ENCODE measurements around the gene ILF3. TPM values are rescaled to one million over a fixed set of nuclear protein-coding genes. Genes with fewer than 3 reads are reported as not detected.

ILF3 gene
- total RNA-seq, 2 donors from 2014 or later = 129 to 181 TPM

DNA sequence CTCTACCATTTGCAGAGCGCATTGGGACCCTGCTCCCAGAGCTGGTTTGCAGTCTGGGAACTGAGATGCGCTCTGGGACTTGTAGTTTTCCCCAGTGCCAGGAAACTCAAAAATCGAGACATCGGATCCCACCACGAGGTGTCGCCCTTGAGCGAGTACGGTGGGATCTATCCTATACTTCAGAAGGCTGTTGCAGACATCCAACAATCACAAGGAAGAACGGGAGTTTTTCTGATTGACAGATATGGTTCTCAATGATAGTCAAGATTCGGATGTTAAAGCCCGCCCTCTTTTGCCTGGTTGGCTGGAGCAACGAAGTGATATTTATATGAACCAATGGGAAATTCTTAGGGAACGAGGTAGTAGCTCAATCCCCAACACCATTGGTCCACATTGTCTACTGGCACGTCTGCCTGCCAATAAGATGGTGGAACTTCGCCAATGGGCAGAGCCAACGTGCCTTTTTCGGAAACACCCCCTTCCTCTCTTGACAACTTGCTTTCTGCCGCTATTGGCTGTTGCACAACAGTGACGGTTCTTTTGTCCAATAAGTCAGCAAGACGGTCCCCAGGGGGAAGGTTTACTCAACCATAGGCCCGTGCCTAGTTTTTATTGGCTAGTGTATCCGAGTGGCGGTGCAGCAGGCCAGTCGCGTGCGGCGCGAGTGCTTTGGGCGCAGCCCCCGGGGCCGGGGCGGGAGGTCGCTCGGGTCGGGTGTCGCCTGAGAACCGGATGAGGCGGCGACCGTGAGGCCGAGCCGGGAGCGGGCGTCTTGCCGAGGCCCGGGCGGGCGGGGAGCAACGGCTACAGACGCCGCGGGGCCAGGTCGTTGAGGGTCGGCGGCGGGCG is 63.4 kb downstream of the ILF3 start, which contains the start of gene DNM2:
TSS of gene DNM2 (plus strand) at position 724 of the 849 bp plus-strand sequence. CDS start 164 bp downstream, outside the sequence.
- peak; percentile 67 for ATAC-seq
- intact Hi-C loops (cut with DNase I, micrococcal nuclease) = no loop called here
- peak; percentile 98 to 99 for DNase-seq

DNA sequence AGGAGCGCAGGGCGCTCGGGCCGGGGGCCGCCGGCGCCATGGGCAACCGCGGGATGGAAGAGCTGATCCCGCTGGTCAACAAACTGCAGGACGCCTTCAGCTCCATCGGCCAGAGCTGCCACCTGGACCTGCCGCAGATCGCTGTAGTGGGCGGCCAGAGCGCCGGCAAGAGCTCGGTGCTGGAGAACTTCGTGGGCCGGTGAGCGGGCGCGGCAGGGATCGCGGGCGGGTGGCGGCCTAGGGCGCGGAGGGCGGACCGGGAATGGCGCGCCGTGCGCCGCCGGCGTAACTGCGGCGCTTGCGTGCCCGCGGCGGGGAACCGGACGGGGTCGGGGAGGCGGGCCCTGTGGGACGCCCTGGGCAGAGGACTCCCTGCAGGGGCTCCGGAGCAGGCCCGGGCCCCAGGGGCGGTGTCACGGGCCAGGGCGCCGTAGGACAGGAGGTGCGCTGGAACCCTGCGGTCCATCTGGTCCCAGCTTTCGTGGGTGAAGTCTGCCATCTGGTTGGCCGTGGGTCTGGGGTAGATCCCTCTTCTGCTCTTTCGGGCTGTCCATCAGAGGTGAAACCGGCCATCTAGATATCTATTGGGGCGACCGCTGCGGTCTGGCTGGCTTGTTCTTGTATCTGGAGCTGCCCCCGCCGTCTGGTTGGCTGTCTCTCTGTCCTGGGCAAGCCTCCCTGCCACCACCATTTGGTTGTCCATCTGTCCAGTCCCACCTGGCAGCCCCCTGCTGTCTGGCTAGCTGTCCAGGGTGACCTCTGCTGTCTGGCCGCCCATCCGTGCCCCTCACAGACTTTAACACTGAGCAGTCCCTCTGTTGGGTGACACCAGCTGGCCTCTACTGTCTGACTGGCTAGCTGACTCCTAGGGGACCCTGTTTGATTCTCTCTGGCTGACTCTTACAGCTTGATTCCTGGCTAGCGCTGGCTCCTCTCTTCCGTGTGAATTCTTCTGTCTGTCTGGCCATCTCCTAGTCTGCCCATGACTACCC is 64.4 kb downstream of the ILF3 start:
- intact Hi-C loops (cut with DNase I, micrococcal nuclease) = no loop called here
- ATAC-seq = peak; percentile 31
- peak in 1 of 2 donors; percentile 68 for DNase-seq

DNA sequence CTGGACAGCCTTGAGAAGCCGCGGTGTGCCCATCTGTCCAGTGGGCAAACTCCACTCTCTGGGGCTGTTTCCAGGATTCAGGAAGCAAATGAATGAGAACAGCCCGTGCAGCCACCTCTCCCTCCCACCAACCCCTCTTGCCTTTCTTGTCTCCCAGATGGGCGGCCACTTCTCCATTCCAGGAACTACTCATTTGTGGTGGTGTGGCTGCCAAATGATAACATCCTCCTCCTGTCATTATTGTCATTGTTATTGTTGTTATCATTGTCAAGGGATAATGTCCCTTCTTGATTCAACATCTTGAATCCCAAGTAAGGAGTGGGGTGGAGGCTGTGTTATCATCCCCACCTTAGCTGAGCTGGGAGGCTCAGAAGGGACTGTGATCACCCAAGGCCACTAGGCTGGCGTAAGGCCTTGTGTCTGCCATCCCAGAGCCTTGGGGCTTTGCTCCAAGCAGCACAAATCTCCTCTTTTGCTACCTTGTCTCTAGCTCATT is 65.4 kb downstream of the ILF3 start:
- intact Hi-C loops (cut with DNase I, micrococcal nuclease) = no loop called here
- DNase-seq (peak in 1 of 2 donors; percentile 35), ATAC-seq (peak; percentile 16)

DNA sequence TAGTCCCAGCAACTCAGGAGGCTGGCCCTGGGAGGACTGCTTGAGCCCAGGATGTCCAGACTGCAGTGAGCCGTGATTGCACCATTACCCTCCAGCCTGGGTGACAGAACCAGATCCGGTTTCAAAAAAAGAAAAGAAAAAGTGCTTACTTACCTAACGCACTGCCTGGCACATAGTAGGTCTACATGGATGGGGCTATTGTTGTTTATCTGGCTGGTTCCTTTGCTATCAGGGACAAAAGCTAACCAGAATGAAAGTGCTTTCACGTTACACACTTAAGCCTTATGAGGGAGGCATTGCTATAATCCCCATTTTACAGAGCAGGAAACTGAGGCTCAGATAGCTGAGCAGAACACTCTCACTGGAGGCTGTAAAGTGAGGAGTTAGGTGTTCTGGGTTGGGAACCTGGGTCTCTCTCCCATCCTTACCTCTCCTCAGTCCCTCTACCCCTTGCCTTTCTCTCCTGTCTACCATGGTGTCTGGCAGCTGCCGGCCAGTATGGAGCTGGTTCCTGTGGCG is 66.5 kb downstream of the ILF3 start:
- intact Hi-C loops (cut with DNase I, micrococcal nuclease) = no loop called here
- DNase-seq (no peak), ATAC-seq (no peak)

DNA sequence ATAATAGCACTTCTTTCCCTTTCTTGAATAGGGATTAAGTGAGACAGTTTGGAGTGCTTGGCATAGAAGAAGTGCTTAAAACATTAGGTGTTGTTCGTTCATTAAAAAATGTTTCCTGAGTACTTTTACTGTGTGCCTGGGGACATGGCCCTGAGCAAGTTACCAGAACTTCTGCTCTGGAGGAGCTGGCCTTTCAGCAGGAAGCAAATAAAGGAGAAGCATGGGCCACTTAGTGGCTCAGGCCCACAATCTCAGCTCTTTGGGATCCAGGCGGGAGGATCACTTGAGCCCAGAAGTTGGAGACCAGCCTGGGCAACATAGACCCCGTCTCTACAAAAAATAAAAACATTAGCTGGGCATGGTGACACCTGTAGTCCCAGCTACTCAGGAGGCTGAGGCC is 69.4 kb downstream of the ILF3 start:
- intact Hi-C loops (cut with DNase I, micrococcal nuclease) = no loop called here
- no peak for DNase-seq
- ATAC-seq = no peak

DNA sequence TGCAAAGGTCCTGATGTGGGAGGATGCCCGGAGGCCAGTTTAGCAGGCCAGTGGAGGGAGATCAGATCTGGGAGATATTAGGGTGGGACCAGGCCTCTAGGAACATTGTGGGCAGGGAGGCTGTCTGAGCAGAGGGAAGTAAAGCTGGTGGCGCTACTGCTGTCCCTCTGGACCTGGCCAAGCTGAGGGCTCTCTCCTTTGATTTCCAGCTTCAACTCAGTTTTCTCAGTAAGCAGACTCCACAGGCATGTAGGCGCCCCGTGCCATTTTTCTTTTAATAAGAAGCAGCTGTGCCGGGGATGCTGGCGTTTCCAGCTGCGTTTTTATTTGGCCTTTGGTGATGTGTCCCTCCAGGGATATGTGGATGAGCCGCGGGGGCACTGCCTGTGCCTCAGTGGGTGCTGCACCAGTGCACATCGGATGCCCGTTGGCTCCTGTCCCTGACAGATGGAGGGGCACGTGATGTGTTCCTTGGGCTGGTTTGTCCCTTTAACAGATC is 70.5 kb downstream of the ILF3 start:
- intact Hi-C loops (cut with DNase I, micrococcal nuclease) = no loop called here
- DNase-seq = no peak
- no peak for ATAC-seq

DNA sequence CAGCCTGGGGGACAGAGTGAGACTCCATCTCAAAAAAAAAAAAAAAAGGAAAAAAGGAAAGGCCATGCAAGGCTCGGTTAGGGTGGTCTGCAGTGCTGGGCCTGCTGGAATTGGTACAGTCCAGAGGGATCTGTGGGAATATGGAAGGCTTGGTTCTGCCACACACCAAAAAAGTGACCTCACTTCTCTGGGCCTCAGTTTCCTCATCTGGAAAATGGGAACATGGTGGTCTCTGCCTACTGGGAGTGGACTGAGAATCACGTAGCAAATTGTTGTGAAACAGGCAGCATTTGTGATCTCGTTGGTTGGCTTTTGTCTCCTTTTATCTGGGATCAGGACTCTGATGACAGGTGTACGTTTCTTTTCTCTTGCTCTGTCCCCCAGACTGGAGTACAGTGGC is 71.3 kb downstream of the ILF3 start:
- intact Hi-C loops (cut with DNase I, micrococcal nuclease) = no loop called here
- DNase-seq = no peak

DNA sequence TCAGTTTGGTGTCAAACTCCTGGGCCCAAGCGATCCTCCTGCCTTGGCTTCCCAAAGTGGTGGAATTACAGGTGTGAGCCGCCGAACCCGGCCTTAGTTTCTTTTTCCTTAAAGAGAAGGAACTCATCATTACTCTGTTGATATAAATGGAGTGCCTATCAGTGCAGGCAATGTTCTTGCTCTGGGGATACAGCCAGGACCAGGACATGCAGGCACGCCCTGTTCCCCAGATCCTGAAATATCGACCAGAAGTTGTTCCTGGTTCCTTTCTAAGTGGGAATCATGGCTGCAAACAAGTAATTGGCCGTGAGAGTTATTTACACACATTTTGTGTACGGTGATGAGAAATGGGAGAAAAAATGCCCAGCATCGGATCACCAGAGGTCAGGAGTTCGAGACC is 72.1 kb downstream of the ILF3 start:
- intact Hi-C loops (cut with DNase I, micrococcal nuclease) = no loop called here
- ATAC-seq (peak; percentile 61), DNase-seq (no peak)

More for the DNA sequence above, 71.3 kb downstream of the ILF3 start:
- ATAC-seq = no peak

DNA sequence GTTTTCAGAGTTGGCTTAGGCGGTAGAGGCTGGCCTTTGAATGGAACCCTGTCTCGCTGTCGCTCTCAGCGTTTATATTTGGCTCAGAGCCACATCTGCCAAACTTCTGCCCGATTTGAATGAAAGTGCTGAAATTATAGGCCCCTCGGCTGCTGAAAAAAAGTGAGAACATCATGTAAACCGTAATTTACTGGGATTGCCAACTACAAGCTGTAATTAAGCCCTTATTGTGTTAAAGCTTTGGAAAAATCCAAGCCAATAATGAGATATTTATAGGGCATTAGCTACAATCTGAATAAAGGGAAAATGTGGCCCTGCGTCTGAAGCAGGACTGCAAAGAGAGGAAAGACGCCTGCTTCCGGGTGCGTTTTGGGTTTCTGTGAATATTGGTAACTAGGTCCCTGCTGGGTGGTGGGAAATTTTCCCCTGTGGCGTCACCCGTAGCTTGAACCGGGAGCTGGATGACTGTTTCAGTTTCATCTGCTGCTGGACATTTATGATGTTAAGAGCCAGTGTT is 73.6 kb downstream of the ILF3 start:
- ATAC-seq = no peak
- intact Hi-C loops (cut with DNase I, micrococcal nuclease) = no loop called here

DNA sequence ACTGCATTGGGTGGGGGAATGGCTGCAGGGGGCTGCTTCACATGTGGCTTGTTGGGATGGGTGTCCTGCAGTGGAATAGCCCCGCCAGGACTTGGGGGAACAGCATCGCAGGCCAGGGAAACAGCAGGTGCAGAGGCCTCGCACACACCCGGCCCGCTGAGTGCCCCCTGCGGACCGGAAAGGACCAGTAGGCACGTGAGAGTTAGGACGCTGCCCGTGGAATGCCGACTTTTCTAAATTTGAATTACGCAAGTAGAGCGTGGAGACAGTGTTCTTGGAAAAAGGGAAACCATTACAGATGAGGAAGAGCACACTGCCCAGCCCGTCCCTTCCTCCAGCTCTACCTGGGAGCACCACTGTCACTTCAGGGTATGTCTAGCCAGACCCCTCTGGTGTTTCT is 75.3 kb downstream of the ILF3 start:
- ATAC-seq (no peak), DNase-seq (no peak)
- intact Hi-C loops (cut with DNase I, micrococcal nuclease) = no loop called here

More for the DNA sequence above, 73.6 kb downstream of the ILF3 start:
- no peak for DNase-seq

DNA sequence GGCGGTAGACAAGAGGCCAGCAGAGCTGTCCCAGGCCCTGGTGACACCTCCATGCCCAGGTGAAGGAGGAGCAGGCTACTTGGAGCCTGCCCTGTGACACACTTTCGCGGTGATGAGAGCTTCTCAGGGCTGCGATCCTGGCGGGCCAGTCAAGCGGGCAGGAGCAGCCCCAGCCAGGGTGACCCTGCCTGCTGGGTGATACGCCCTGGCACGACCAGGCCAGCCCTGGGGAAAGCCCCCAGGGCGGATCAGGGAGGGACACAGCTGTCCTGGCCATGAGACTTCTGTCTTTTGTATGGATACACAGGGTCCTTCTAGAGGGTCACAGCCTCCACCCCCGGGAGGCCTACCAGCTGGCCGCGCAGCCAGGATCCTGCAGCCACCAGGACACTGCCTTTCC is 76.8 kb downstream of the ILF3 start:
- intact Hi-C loops (cut with DNase I, micrococcal nuclease) = no loop called here
- ATAC-seq (peak; percentile 6), DNase-seq (no peak)

DNA sequence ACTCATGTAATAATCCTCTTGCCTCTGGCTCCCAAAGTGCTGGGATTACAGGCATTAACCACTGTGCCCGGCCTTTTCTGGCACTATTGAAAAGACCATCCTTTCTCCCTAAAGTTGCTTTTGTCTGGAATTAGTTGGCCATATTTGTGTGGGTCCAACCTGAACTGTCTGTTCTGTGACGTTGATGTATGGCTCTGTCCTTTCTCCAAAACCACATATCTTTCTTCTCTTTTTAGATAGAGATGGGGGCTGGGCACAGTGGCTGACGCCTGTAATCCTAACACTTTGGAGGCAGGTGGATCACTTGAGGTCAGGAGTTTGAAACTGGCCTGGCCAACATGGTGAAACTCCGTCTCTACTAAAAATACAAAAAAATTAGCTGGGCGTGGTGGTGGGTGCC is 81.6 kb downstream of the ILF3 start:
- DNase-seq = no peak
- intact Hi-C loops (cut with DNase I, micrococcal nuclease) = no loop called here
- ATAC-seq = no peak

DNA sequence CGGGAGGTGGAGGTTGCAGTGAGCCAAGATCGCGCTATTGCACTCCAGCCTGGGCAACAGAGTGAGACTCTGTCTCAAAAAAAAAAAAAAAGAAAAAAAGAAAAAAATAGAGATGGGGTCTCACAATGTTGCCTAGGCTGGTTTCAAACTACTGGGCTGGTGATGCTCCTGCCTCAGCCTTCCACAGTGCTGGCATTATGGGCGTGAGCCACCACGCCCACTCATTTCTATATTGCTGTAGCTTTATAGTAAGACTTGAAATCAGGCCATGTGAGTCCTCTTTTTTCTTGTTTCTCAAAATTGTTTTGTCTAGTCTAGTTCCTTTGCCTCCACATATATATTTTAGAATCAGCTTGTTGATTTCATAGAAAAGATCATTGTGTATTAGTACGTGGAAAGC is 82.0 kb downstream of the ILF3 start:
- intact Hi-C loops (cut with DNase I, micrococcal nuclease) = no loop called here
- DNase-seq (peak in 1 of 2 donors; percentile 66), ATAC-seq (peak; percentile 35)

DNA sequence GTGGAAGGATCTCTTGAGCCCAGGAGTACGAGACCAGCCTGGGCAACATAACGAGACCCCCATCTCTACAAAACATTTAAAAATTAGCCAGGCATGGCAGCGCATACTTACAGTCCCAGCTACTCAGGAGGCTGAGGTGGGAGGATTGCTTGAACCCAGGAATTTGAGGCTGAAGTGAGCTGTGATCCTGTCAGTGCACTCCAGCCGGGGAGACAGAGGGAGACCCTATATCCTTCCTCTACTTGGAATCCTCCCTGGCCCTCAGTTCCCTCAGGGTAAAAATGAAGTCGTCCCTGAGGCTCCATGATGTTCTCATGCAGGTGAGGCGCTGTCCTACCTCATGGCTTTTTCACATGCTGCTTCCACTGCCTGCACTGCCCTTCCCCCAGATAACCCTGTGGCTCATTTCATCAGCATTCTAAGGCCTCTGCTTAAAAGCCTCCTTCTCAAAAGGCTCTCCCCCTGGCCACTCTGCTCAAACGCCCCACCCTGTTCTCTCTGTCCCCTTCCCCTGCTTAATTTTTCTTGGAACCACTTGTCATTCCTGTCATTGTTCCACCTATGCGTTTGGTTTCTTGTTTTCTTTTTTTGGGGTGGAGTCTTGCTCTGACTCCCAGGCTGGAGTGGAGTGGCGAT is 82.9 kb downstream of the ILF3 start:
- ATAC-seq (no peak), DNase-seq (no peak)
- intact Hi-C loops (cut with DNase I, micrococcal nuclease) = no loop called here

DNA sequence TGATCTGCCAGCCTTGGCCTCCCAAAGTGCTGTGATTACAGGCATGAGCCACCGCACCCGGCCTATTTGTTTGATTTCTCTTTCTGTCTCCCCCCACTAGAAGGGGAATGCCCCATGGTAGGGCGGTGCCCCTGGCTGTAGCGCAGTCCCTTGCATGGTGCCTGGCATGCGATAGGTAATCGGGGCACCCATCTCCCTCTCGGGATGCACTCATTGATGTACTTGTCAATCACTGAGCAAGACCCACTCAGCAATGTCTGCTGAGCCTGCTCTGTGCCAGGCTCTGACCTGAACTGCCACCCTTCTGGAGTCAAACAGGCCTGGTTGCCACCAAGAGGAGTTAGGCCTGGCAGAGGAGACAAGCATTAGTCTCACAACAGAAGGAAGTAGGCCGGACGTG is 83.6 kb downstream of the ILF3 start:
- DNase-seq (no peak), ATAC-seq (peak; percentile 2)
- intact Hi-C loops (cut with DNase I, micrococcal nuclease) = no loop called here

DNA sequence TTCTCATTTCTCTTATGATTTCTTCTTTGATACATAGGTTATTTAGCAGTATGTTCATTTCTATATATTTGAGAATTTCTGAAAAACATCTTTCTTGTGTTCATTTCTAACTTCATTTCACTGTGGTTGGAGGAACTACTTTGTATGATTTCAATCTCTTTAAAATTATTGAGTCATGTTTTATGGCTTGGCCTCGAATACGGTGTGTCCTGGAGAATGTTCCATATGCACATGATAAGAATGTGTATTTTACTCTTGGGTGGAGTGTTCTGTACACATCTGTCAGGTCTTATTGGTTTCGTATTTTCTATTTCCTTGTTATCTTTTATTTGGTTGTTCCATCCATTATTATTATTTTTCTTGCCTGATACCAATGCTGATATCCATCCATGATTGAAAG is 86.7 kb downstream of the ILF3 start:
- peak; percentile 54 for ATAC-seq

More for the DNA sequence above, 86.7 kb downstream of the ILF3 start:
- intact Hi-C loops (cut with DNase I, micrococcal nuclease) = no loop called here
- DNase-seq = no peak

All from left colon (tissue), 2 donors.